ENCODE measurements around the gene GLIPR1.
"Not testable (repeated sequence)": the region's sequence is repeated elsewhere in the genome, so short reads cannot be mapped to it uniquely, and the experiment has no call there.

DNA sequence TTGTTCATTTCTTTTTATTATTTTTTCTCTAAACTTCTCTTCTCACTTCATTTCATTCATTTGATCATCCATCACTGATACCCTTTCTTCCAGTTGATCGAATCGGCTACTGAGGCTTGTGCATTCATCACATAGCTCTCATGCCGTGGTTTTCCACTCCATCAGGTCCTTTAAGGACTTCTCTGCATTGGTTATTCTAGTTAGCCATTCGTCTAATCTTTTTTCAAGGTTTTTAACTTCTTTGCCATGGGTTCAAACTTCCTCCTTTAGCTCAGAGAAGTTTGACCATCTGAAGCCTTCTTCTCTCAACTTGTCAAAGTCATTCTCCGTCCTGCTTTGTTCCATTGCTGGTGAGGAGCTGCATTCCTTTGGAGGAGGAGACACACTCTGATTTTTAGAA is 41.6 kb downstream of the GLIPR1 start:
- TF ChIP-seq, protein P1, sequence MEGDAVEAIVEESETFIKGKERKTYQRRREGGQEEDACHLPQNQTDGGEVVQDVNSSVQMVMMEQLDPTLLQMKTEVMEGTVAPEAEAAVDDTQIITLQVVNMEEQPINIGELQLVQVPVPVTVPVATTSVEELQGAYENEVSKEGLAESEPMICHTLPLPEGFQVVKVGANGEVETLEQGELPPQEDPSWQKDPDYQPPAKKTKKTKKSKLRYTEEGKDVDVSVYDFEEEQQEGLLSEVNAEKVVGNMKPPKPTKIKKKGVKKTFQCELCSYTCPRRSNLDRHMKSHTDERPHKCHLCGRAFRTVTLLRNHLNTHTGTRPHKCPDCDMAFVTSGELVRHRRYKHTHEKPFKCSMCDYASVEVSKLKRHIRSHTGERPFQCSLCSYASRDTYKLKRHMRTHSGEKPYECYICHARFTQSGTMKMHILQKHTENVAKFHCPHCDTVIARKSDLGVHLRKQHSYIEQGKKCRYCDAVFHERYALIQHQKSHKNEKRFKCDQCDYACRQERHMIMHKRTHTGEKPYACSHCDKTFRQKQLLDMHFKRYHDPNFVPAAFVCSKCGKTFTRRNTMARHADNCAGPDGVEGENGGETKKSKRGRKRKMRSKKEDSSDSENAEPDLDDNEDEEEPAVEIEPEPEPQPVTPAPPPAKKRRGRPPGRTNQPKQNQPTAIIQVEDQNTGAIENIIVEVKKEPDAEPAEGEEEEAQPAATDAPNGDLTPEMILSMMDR (IDR thresholded peaks at IDR 0.05; ENCODE audit: low read length) = not testable (repeated sequence)
- not testable (repeated sequence) for TF ChIP-seq EZH2 (IDR thresholded peaks at IDR 0.05; ENCODE audit: borderline replicate concordance, low read length)
